CD1c-positive myeloid dendritic cell (primary cell): ENCODE data around the gene SDS.

Experiments used
- DNase-seq: peaks from one replicate; pipeline ENCODE4 v3.0.0-alpha.2; 2016; ENCODE audit errors: extremely low spot score

Gene SDS

GRCh38 chr12:113403435-113404415 lies at the start of gene SDS:
Gene SDS, minus strand, starts transcription at chr12:113403887. Its CDS starts 4,179 bp downstream, at chr12:113399708.
- DNase-seq: peak; percentile 71

DNA sequence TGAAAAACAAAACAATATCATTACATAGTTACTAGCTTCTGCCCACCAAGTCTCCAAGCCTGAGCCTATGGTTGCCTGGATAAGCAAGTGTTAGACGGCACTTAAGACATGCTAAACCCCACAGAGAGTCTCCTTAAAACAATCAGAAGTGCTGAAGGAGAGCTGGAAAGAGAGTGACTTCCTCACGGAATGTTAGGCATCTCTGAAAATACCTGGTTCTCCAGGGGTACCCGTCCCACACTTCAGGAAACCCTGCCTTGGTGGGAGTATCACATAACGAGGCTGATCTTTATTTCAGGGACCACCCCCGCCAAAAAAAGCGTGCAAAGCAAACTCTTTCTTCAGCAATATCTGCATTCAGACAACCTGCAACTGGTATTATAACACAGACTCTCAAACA lies 49.6 kb upstream of the SDS start:
- DNase-seq: no peak

DNA sequence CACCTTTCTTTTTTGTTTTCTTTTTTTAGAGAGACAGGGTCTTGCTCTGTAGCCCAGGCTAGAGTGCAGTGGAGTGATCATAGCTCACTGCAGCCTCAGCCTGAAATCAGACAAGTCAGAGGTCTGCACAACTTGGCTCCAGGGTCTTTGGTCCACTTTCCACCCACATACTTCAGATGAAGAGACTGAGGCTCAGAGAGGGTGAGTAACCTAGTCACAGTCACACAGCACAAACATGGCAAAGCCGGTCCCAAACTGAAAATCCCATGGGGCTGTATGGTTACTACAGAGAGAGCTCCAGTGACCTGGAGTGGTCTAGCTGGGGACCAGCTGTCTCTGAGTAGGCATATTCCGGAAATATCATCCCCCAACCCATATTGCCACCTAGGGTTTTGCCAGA lies 48.8 kb upstream of the SDS start:
- no peak for DNase-seq

- DNase-seq: no peak
These were observed 46.2 kb upstream of the SDS start for GRCh38 chr12:113449839-113450238.

DNA sequence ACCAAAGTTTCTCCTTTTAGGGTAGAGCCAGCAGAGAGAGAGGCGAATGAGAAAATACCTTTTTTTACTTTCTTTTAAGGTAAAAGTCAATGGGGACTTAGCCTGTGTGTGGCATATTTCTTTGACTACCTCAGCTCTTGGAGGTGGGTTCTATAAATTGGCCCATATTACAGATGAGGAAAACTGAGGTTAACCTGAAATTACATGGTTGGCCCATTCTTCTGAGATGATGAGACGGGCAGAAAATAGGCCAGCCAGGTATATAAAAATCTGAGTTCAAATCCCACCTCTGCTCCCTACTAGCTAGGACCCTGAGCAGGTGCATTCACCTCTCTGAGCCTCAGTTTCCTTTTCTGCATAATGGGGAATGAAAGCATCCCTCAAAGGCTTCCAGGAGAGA lies 45.6 kb upstream of the SDS start:
- no peak for DNase-seq

DNA sequence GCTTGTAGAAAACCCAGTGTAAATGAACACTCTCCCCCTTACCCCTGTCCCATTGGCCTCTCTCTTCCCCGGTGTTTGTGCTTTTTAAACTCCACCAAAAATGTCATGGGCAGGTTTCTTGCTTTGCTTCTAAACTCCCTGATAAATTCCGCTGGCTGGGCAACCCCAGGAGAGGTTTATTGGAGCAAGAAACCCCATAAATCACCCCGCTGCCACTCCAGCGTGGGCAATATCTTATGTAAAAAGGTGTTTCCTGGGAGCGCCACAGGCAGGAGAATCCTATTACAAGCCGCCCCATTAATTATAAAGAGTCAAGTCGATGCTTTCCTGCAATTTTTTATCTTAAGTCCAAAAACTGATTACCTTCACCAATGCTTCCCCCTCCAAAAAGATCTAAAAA lies 45.2 kb upstream of the SDS start:
- no peak for DNase-seq

DNA sequence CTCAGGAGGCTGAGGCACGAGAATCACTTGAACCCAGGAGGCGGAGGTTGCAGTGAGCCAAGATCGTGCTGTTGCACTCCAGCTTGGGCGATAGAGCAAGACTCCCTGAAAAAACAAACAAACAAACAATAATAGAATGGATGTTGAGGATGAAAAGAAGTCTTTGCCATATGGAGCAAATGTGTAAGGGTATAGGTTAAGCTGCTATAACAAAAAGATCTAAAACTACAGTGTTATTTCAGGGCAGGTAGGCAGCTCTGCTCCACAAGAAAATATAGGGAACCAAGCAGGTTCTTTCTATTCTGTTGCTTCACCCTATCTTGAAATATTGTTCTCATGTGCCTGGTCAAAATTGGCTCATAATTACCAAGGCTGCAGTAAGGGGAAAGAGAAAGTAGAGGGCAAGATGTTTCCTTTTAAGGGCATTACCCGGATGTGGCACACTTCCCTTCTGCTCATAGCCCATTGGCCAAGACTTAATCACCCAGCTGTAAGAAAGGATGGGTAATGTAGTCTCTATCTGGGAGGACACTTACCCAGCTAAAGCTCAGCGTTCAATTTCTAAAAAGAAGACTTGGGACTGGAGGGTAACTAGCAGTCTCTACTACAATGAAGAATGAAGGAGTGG lies 42.0 kb upstream of the SDS start:
- DNase-seq: peak; percentile 50

- no peak for DNase-seq
These were observed 39.4 kb upstream of the SDS start for GRCh38 chr12:113443030-113443539.

- DNase-seq: no peak
These were observed 37.5 kb upstream of the SDS start for GRCh38 chr12:113440947-113441782.

GRCh38 chr12:113440336-113440735 lies 36.6 kb upstream of the SDS start:
- DNase-seq: no peak

GRCh38 chr12:113439606-113440030 lies 35.9 kb upstream of the SDS start:
- no peak for DNase-seq

DNA sequence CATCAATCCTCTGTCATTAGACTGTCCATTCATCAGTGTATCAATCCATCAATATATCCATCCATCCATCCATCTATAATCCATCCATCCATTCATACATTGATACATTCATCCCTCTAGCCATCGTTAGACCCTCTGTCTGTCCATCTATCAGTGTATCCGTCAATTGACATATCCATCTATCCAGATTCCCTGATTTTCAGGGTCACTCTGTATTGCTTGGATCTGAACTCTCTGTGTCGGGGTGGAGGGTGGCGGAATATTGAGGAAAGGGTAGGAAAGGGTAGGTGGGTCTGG lies 35.6 kb upstream of the SDS start:
- DNase-seq: no peak

DNA sequence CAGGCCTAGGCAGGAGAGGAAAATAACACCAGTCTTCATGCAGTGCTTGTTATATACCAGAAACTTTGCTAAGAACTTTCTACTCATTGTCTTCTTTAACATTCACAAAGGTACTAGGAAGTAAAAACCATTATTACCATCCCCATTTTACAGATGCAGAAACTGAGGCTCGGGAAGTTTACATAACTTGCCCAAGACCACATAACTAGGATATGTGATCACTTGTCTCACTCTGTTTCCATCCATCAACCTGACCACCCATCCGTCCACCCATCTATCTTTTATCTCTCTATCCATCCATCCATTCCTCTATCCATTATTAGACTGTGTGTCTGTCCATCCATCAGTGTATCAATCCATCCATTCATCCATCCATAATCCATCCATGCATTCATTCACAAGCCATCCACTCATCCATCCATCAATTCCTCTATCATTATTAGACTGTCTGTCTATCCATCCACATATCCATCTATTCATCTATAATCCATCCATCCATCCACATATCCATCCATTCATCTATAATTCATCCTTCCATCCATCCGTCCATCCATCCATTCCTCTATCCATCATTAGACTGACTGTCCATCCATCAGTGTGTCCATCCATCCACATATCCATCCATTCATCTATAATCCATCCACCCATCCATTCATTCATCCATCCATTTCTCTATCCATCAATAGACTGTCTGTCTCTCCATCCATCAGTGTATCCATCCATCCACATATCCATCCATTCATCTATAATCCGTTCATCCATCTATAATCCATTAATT lies 35.0 kb upstream of the SDS start:
- no peak for DNase-seq

- no peak for DNase-seq
These were observed 34.0 kb upstream of the SDS start for GRCh38 chr12:113437729-113438100.

DNA sequence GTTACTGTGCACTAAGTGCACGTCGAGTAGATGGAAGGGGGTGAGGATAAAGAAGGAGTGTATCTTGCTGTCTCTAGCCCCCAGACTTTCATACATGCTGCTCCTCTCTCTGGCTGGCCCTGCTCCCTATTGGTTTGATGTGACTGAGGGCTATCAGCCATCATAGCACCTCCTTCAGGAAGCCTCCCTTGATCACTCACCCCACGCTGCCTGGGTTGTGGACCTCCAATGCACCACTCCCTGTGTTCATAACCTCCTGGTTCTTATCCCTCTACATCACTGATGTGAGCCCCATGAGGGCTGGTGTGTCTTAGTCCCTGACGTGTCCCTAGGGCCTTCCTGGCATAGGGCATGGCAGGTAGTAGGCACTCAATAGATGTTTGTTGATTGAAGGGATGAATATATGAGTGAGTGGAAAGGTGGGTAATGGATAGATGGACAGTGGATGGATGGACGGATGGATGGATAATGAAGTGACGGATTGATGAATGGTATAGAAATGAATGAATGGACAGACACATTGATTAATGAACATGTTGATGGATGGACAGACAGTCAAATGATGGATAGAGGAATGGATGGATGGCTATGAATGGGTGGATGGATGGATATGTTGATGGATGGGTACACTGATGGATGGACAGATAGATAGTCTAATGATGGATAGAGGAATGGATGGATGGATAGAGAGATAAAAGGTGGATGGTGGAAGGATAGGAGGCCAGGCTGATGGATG lies 33.5 kb upstream of the SDS start:
- no peak for DNase-seq

DNA sequence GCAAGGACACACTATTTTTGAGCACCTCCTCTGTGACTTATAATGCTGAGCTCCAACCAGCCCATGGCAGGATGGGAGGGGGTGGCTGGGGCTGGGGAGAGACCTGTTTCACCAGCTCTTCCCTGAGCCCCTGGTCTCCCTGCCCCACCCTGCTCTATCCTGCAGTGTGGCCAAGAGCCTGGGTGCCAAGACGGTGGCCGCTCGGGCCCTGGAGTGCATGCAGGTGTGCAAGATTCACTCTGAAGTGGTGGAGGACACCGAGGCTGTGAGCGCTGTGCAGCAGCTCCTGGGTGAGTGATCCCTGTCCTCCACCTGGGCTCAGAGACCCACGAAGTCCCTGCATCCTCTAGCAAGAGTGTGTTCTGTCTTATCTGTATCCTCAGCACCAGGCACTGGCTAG lies 32.9 kb upstream of the SDS start:
- DNase-seq: no peak

GRCh38 chr12:113435367-113435766 lies 31.7 kb upstream of the SDS start:
- no peak for DNase-seq

GRCh38 chr12:113432986-113433385 lies 29.3 kb upstream of the SDS start:
- no peak for DNase-seq

- DNase-seq: no peak
These were observed 24.8 kb upstream of the SDS start for GRCh38 chr12:113428482-113428881.

DNA sequence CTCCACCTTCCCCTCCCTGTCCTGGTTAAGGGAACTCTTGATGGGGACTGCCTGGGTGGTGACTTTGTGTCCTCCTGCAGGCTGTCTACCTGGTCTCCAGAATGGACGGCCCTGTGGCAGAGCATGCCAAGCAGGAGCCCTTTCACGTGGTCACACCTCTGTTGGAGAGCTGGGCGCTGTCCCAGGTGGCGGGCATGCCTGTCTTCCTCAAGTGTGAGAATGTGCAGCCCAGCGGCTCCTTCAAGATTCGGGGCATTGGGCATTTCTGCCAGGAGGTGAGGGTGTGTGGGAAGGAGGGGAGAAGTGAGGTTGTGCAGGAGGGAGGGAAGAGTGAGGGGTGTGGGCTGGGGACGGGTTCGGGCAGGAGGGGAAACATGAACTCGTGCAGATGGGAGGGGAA lies 24.2 kb upstream of the SDS start:
- no peak for DNase-seq

GRCh38 chr12:113425960-113426453 lies 22.3 kb upstream of the SDS start:
- DNase-seq: no peak
